Ishikawa (cell line): ENCODE data around the gene PLD1.

Source experiments
- MAX ChIP-seq: IDR thresholded peaks from 2 replicates; pipeline ENCODE4 v1.6.1; 2012
- YY1 ChIP-seq: IDR thresholded peaks from 2 replicates; pipeline ENCODE4 v1.6.1; 2012; ENCODE audit warnings: low read depth
- ZBTB7A ChIP-seq: IDR thresholded peaks from 2 replicates; pipeline ENCODE4 v1.6.1; 2012; ENCODE audit warnings: low read depth

- TF ChIP-seq YY1 = no peak
- no peak for TF ChIP-seq ZBTB7A
- TF ChIP-seq MAX = no peak
Observed at GRCh38 chr3:171632766-171633165, 177.5 kb downstream of the PLD1 start.
